HCEC 1CT (cell line): ENCODE results near the gene ZMYND15.
A peak's percentile ranks its signal among the peaks of the same experiment; 100 is the strongest.

Experiments
- DNase-seq: peaks from one replicate; pipeline ENCODE4 v3.0.0-alpha.2; 2017

The ZMYND15 gene

GRCh38 chr17:4788807-4789700 lies 49.4 kb downstream of the ZMYND15 start, which contains the start of gene GLTPD2:
GLTPD2 (plus strand) TSS chr17:4788964; CDS start chr17:4789012, 48 bp downstream.
- no peak for DNase-seq

GRCh38 chr17:4789701-4789950 lies 50.0 kb downstream of the ZMYND15 start:
- no peak for DNase-seq

GRCh38 chr17:4789951-4790704 lies 50.5 kb downstream of the ZMYND15 start:
- peak; percentile 89 for DNase-seq

GRCh38 chr17:4790705-4791088 lies 51.1 kb downstream of the ZMYND15 start:
- DNase-seq: no peak

- DNase-seq: no peak
Measured at GRCh38 chr17:4795168-4795567, 55.5 kb downstream of the ZMYND15 start.
